Suppressor macrophage treated with lipopolysaccharide for 1 hour (primary cell): ENCODE results near the gene CAMKK1.

Source experiments
- DNase-seq, 3 donors: peaks; one replicate each; pipeline ENCODE4 v3.0.0-alpha.2; 2020 to 2022

The CAMKK1 gene

GRCh38 chr17:3843935-3844516, 48.8 kb downstream of the CAMKK1 start:
- peak; percentile 28 to 53 (median 35) for DNase-seq

- no peak for DNase-seq
Observed at GRCh38 chr17:3838206-3838605, 54.6 kb downstream of the CAMKK1 start.

GRCh38 chr17:3836551-3836950, 56.3 kb downstream of the CAMKK1 start:
- DNase-seq: no peak

- DNase-seq: peak in 1 of 3 donors; percentile 30
Observed at GRCh38 chr17:3835410-3836229, 57.2 kb downstream of the CAMKK1 start.

GRCh38 chr17:3834811-3835210, 58.0 kb downstream of the CAMKK1 start:
- DNase-seq: peak; percentile 58 to 70 (median 66)

- no peak for DNase-seq
Observed at GRCh38 chr17:3828852-3829232, 64.0 kb downstream of the CAMKK1 start.

GRCh38 chr17:3828151-3828851, 64.6 kb downstream of the CAMKK1 start:
- no peak for DNase-seq

GRCh38 chr17:3827124-3827773, 65.6 kb downstream of the CAMKK1 start:
- peak; percentile 81 to 90 (median 86) for DNase-seq

GRCh38 chr17:3826191-3826590, 66.7 kb downstream of the CAMKK1 start:
- no peak for DNase-seq

- DNase-seq: no peak
Observed at GRCh38 chr17:3821101-3821500, 71.8 kb downstream of the CAMKK1 start.

- peak; percentile 35 to 67 (median 50) for DNase-seq
Observed at GRCh38 chr17:3818786-3819185, 74.1 kb downstream of the CAMKK1 start.

- DNase-seq: no peak
Observed at GRCh38 chr17:3817851-3818605, 74.8 kb downstream of the CAMKK1 start.

GRCh38 chr17:3815925-3816324, 76.9 kb downstream of the CAMKK1 start:
- no peak for DNase-seq

- DNase-seq: no peak
Observed at GRCh38 chr17:3815122-3815521, 77.7 kb downstream of the CAMKK1 start.

- no peak for DNase-seq
Observed at GRCh38 chr17:3814361-3814760, 78.5 kb downstream of the CAMKK1 start.

GRCh38 chr17:3813171-3813570, 79.7 kb downstream of the CAMKK1 start:
- DNase-seq: no peak

- DNase-seq: no peak
Observed at GRCh38 chr17:3812771-3813170, 80.1 kb downstream of the CAMKK1 start.

GRCh38 chr17:3812284-3812683, 80.6 kb downstream of the CAMKK1 start:
- no peak for DNase-seq
